Inferior parietal cortex (tissue), 1 donor: ENCODE data around the gene VSIG10L2.

ENCODE experiments used
- DNase-seq: peaks from one replicate; pipeline ENCODE4 v3.0.0-alpha.2; 2016; ENCODE audit errors: extremely low spot score

Gene VSIG10L2

GRCh38 chr11:125947419-125948277 is 1.8 kb downstream of the VSIG10L2 start:
- DNase-seq: no peak

GRCh38 chr11:125948278-125949051 is 2.6 kb downstream of the VSIG10L2 start:
- no peak for DNase-seq

GRCh38 chr11:125949271-125950177 is 3.7 kb downstream of the VSIG10L2 start:
- DNase-seq: no peak

GRCh38 chr11:125950178-125950490 is 4.3 kb downstream of the VSIG10L2 start:
- no peak for DNase-seq

- DNase-seq: no peak
These were observed 5.1 kb downstream of the VSIG10L2 start for GRCh38 chr11:125950696-125951651.

GRCh38 chr11:125951731-125952130 is 5.9 kb downstream of the VSIG10L2 start:
- DNase-seq: no peak

- DNase-seq: no peak
These were observed 6.7 kb downstream of the VSIG10L2 start for GRCh38 chr11:125952559-125952958.

GRCh38 chr11:125952973-125953372 is 7.1 kb downstream of the VSIG10L2 start:
- no peak for DNase-seq

- no peak for DNase-seq
These were observed 7.6 kb downstream of the VSIG10L2 start for GRCh38 chr11:125953401-125953935.

- no peak for DNase-seq
These were observed 8.5 kb downstream of the VSIG10L2 start for GRCh38 chr11:125954123-125954944.

GRCh38 chr11:125954945-125955640 is 9.2 kb downstream of the VSIG10L2 start:
- DNase-seq: no peak

GRCh38 chr11:125955856-125956255 is 10.0 kb downstream of the VSIG10L2 start:
- no peak for DNase-seq

- DNase-seq: peak; percentile 50
These were observed 10.7 kb downstream of the VSIG10L2 start for GRCh38 chr11:125956391-125957134.

- no peak for DNase-seq
These were observed 11.9 kb downstream of the VSIG10L2 start for GRCh38 chr11:125957618-125958332.

GRCh38 chr11:125958872-125959400 is 13.1 kb downstream of the VSIG10L2 start:
- DNase-seq: no peak

- DNase-seq: no peak
These were observed 13.7 kb downstream of the VSIG10L2 start for GRCh38 chr11:125959511-125959910.

- DNase-seq: no peak
These were observed 14.1 kb downstream of the VSIG10L2 start for GRCh38 chr11:125959931-125960330.
